Hepatocyte (in vitro differentiated cells): ENCODE measurements around the gene MAST3. TPM values are rescaled to one million over a fixed set of nuclear protein-coding genes. Genes with fewer than 3 reads are reported as not detected.

ENCODE experiments used
- DNase-seq: peaks from one replicate; pipeline ENCODE4 v3.0.0-alpha.2; 2016; ENCODE audit warnings: low spot score
- H2AFZ ChIP-seq: fragments of 200-600 bp; sonication (generic); 2 replicates; pipeline ENCODE4 v1.6.0; 2016; ENCODE audit warnings: antibody characterized with exemption, mild to moderate bottlenecking
- H3K27ac ChIP-seq: fragments of 200-600 bp; sonication (generic); 2 replicates; pipeline ENCODE4 v1.5.1; 2016; ENCODE audit warnings: mild to moderate bottlenecking
- H3K27me3 ChIP-seq: fragments of 200-600 bp; sonication (generic); 2 replicates; pipeline ENCODE4 v1.6.1; 2016
- H3K36me3 ChIP-seq: fragments of 200-600 bp; sonication (generic); replicated peaks from 2 replicates; pipeline ENCODE4 v1.5.1; 2016; ENCODE audit warnings: low read depth; ENCODE audit not compliant: insufficient read depth
- H3K4me1 ChIP-seq: fragments of 200-600 bp; sonication (generic); 2 replicates; pipeline ENCODE4 v1.5.1; 2016; ENCODE audit warnings: mild to moderate bottlenecking, moderate library complexity; ENCODE audit not compliant: insufficient read depth
- H3K4me2 ChIP-seq: fragments of 200-600 bp; sonication (generic); 2 replicates; pipeline ENCODE4 v1.6.0; 2016
- H3K4me3 ChIP-seq: fragments of 200-600 bp; sonication (generic); 2 replicates; pipeline ENCODE4 v1.5.1; 2016; ENCODE audit warnings: mild to moderate bottlenecking
- H3K79me2 ChIP-seq: fragments of 200-600 bp; sonication (generic); 2 replicates; pipeline ENCODE4 v1.6.0; 2017; ENCODE audit warnings: mild to moderate bottlenecking
- H3K9me2 ChIP-seq: fragments of 200-600 bp; sonication (generic); replicated peaks from 2 replicates; pipeline ENCODE4 v1.6.0; 2017; ENCODE audit warnings: mild to moderate bottlenecking; ENCODE audit not compliant: insufficient read depth
- H3K9me3 ChIP-seq: fragments of 200-600 bp; sonication (generic); 2 replicates; pipeline ENCODE4 v1.5.1; 2016; ENCODE audit warnings: low read depth, mild to moderate bottlenecking
- H4K20me1 ChIP-seq: fragments of 200-600 bp; sonication (generic); 2 replicates; pipeline ENCODE4 v1.6.0; 2016; ENCODE audit warnings: mild to moderate bottlenecking; ENCODE audit not compliant: insufficient read depth, poor library complexity, severe bottlenecking
- CTCF ChIP-seq: fragments of 200-600 bp; sonication (generic); IDR thresholded peaks from 2 replicates; pipeline ENCODE4 v1.5.1; 2016; ENCODE audit warnings: antibody characterized with exemption, mild to moderate bottlenecking; ENCODE audit not compliant: poor library complexity
- EZH2 ChIP-seq: fragments of 200-600 bp; sonication (generic); IDR thresholded peaks from 2 replicates; pipeline ENCODE4 v1.6.1; 2016; ENCODE audit warnings: antibody characterized with exemption, mild to moderate bottlenecking, borderline replicate concordance
- EZH2phosphoT487 ChIP-seq: fragments of 200-600 bp; sonication (generic); IDR thresholded peaks from one replicate; pipeline ENCODE4 v1.6.1; 2018; ENCODE audit warnings: antibody characterized with exemption, mild to moderate bottlenecking, low read depth, moderate library complexity; ENCODE audit not compliant: unreplicated experiment, severe bottlenecking
- WGBS: methylation state at CpG from one replicate; pipeline ENCODE4 v1.1.6; 2016; ENCODE audit warnings: low lambda C conversion rate; ENCODE audit errors: missing lambda C conversion rate; 5-methylcytosine and 5-hydroxymethylcytosine counted together
- polyA plus RNA-seq: library from polyadenylated mRNA; unstranded; fragments of >200 nt; fragmentation: Nextera tagmentation; extraction: Ambion mirVana; gene quantifications from 2 replicates; pipeline ENCODE4 v1.2.1, GENCODE V29; 2016
- total RNA-seq: library from RNA; depleted of rRNA; stranded (reverse); fragments of >200 nt; gene quantifications from 2 replicates; pipeline ENCODE4 v1.2.3, GENCODE V29; 2014

The MAST3 gene
- total and polyA plus RNA-seq, 2 experiments from 2014 or later = 9.7 to 10.3 TPM

GRCh38 chr19:18194554-18195238, 97.1 kb downstream of the MAST3 start:
- no peak overlapping the region for H3K27ac ChIP-seq
- TF ChIP-seq CTCF (no peak), EZH2phosphoT487 (no peak), EZH2 (no peak)
- no peak overlapping the region for H3K4me3 ChIP-seq
- H2AFZ ChIP-seq = no peak overlapping the region
- no peaks in the 10 kb centered on the region for H3K9me2 ChIP-seq
- WGBS = 66% methylated on average over 27 of the region's 27 CpGs
- peak overlapping the region; percentile 98 for H3K4me2 ChIP-seq
- DNase-seq = no peak
- no peaks in the 10 kb centered on the region for H4K20me1 ChIP-seq
- no peaks in the 10 kb centered on the region for H3K9me3 ChIP-seq
- no peaks in the 10 kb centered on the region for H3K36me3 ChIP-seq
- no peaks in the 10 kb centered on the region for H3K27me3 ChIP-seq
- no peaks in the 10 kb centered on the region for H3K79me2 ChIP-seq
- peaks cover 10% of the 10 kb centered on the region for H3K4me1 ChIP-seq

- no peaks in the 10 kb centered on the region for H3K9me3 ChIP-seq
Measured at GRCh38 chr19:18196511-18196845, 98.9 kb downstream of the MAST3 start.

GRCh38 chr19:18197306-18197705, 99.7 kb downstream of the MAST3 start:
- H3K4me3 ChIP-seq = no peak overlapping the region
- no peaks in the 10 kb centered on the region for H3K36me3 ChIP-seq
- no peaks in the 10 kb centered on the region for H3K27me3 ChIP-seq
- peaks cover 10% of the 10 kb centered on the region for H3K4me1 ChIP-seq
- H2AFZ ChIP-seq = no peak overlapping the region
- H4K20me1 ChIP-seq = no peaks in the 10 kb centered on the region
- TF ChIP-seq CTCF (no peak), EZH2 (no peak), EZH2phosphoT487 (no peak)
- no peak for DNase-seq
- H3K79me2 ChIP-seq = no peaks in the 10 kb centered on the region
- no peak overlapping the region for H3K4me2 ChIP-seq
- no peaks in the 10 kb centered on the region for H3K9me3 ChIP-seq
- WGBS = 95% methylated on average over 18 of the region's 18 CpGs
- no peaks in the 10 kb centered on the region for H3K9me2 ChIP-seq
- no peak overlapping the region for H3K27ac ChIP-seq

More at GRCh38 chr19:18196511-18196845, 98.9 kb downstream of the MAST3 start:
- Histone ChIP-seq H2AFZ (no peak overlapping the region), H3K4me1 (peaks cover 10% of the 10 kb centered on the region), H3K36me3 (no peaks in the 10 kb centered on the region), H3K9me2 (no peaks in the 10 kb centered on the region), H4K20me1 (no peaks in the 10 kb centered on the region), H3K27ac (no peak overlapping the region), H3K4me3 (no peak overlapping the region), H3K27me3 (no peaks in the 10 kb centered on the region), H3K4me2 (no peak overlapping the region), H3K79me2 (no peaks in the 10 kb centered on the region)
- 98% methylated on average over 7 of the region's 7 CpGs for WGBS
- no peak for DNase-seq
- TF ChIP-seq EZH2phosphoT487 = no peak
- TF ChIP-seq CTCF = no peak
- TF ChIP-seq EZH2 = no peak
